ENCODE measurements around the gene RNF111.

- TF ChIP-seq TAF1 (IDR thresholded peaks at IDR 0.05; ENCODE audit: low read depth, low read length) (no peak), POLR2AphosphoS5 (IDR thresholded peaks at IDR 0.05; ENCODE audit: low read depth, low read length) (no peak), POLR2A (IDR thresholded peaks at IDR 0.05; ENCODE audit: low read depth, low read length) (no peak), PAX5 (IDR thresholded peaks at IDR 0.05; ENCODE audit: insufficient read depth, low read length, severe bottlenecking) (no peak)
These were observed 111.8 kb downstream of the RNF111 start for GRCh38 chr15:59099162-59099685.
